Activated naive CD8-positive, alpha-beta T cell treated with anti-CD3 and anti-CD28 coated beads for 36 hours (primary cell): ENCODE results near the gene KPNA2. TPM values are rescaled to one million over a fixed set of nuclear protein-coding genes. Genes with fewer than 3 reads are reported as not detected.
"Not testable (repeated sequence)": the region's sequence is repeated elsewhere in the genome, so short reads cannot be mapped to it uniquely, and the experiment has no call there.

Source experiments
- DNase-seq: peaks from one replicate; pipeline ENCODE4 v3.0.0; 2021
- H3K27ac Mint-ChIP-seq: one replicate; pipeline ENCODE4 v1.8.0; 2022; ENCODE audit warnings: mild to moderate bottlenecking, moderate library complexity, mixed read lengths
- H3K27me3 Mint-ChIP-seq: one replicate; pipeline ENCODE4 v1.8.0; 2022; ENCODE audit warnings: mild to moderate bottlenecking, mixed read lengths
- H3K36me3 Mint-ChIP-seq: one replicate; pipeline ENCODE4 v1.8.0; 2021; ENCODE audit warnings: mild to moderate bottlenecking, mixed read lengths
- H3K4me1 Mint-ChIP-seq: one replicate; pipeline ENCODE4 v1.8.0; 2021; ENCODE audit warnings: mixed read lengths
- H3K4me3 Mint-ChIP-seq: one replicate; pipeline ENCODE4 v1.8.0; 2022; ENCODE audit warnings: mild to moderate bottlenecking, moderate library complexity, mixed read lengths
- H3K9me3 Mint-ChIP-seq: one replicate; pipeline ENCODE4 v1.8.0; 2022; ENCODE audit warnings: mixed read lengths
- total RNA-seq, 2 experiments: library from RNA; stranded (reverse); gene quantifications; one replicate each; pipeline ENCODE4 v1.2.3, GENCODE V29; 2021

Gene KPNA2
- total RNA-seq, 2 experiments from 2014 or later: 249 to 252 TPM

GRCh38 chr17:68036304-68037147 lies 991 bp downstream of the KPNA2 start:
- Mint-ChIP-seq H3K27me3 (peaks cover 4% of the 10 kb centered on the region), H3K27ac (peak overlapping the region; percentile 96), H3K36me3 (peaks cover 39% of the 10 kb centered on the region), H3K4me3 (peak overlapping the region; percentile 95), H3K9me3 (no peaks in the 10 kb centered on the region), H3K4me1 (peaks cover 14% of the 10 kb centered on the region)
- no peak for DNase-seq

GRCh38 chr17:68047153-68047846 lies 11.8 kb downstream of the KPNA2 start:
- Mint-ChIP-seq H3K27ac (no peak overlapping the region), H3K27me3 (no peaks in the 10 kb centered on the region), H3K9me3 (no peaks in the 10 kb centered on the region), H3K4me1 (no peaks in the 10 kb centered on the region), H3K36me3 (peaks cover 26% of the 10 kb centered on the region), H3K4me3 (no peak overlapping the region)
- DNase-seq: no peak

- not testable (repeated sequence) for H3K9me3 Mint-ChIP-seq, H3K27me3 Mint-ChIP-seq, H3K4me3 Mint-ChIP-seq, DNase-seq, H3K4me1 Mint-ChIP-seq, H3K27ac Mint-ChIP-seq
- H3K36me3 Mint-ChIP-seq: peaks cover 21% of the 10 kb centered on the region
Measured at GRCh38 chr17:68047890-68048542, 12.5 kb downstream of the KPNA2 start.

- Mint-ChIP-seq H3K36me3 (peaks cover 16% of the 10 kb centered on the region), H3K27ac (no peak overlapping the region), H3K4me1 (no peaks in the 10 kb centered on the region), H3K27me3 (no peaks in the 10 kb centered on the region), H3K9me3 (no peaks in the 10 kb centered on the region), H3K4me3 (no peak overlapping the region)
- no peak for DNase-seq
Measured at GRCh38 chr17:68048996-68049395, 13.5 kb downstream of the KPNA2 start.

GRCh38 chr17:68049812-68050437 lies 14.4 kb downstream of the KPNA2 start:
- H3K4me1 Mint-ChIP-seq, H3K27ac Mint-ChIP-seq, H3K9me3 Mint-ChIP-seq, DNase-seq, H3K36me3 Mint-ChIP-seq, H3K27me3 Mint-ChIP-seq, H3K4me3 Mint-ChIP-seq: not testable (repeated sequence)

GRCh38 chr17:68051321-68052312 lies 16.1 kb downstream of the KPNA2 start:
- H3K4me3 Mint-ChIP-seq, H3K36me3 Mint-ChIP-seq, H3K27me3 Mint-ChIP-seq, DNase-seq, H3K9me3 Mint-ChIP-seq, H3K4me1 Mint-ChIP-seq, H3K27ac Mint-ChIP-seq: not testable (repeated sequence)

GRCh38 chr17:68052810-68053209 lies 17.3 kb downstream of the KPNA2 start:
- no peak for DNase-seq
- H3K9me3 Mint-ChIP-seq: no peaks in the 10 kb centered on the region
- H3K36me3 Mint-ChIP-seq: no peaks in the 10 kb centered on the region
- peaks cover 3% of the 10 kb centered on the region for H3K27me3 Mint-ChIP-seq
- no peak overlapping the region for H3K4me3 Mint-ChIP-seq
- H3K4me1 Mint-ChIP-seq: peaks cover 6% of the 10 kb centered on the region
- H3K27ac Mint-ChIP-seq: no peak overlapping the region

- Mint-ChIP-seq H3K36me3 (no peaks in the 10 kb centered on the region), H3K27me3 (peaks cover 9% of the 10 kb centered on the region), H3K4me1 (peaks cover 9% of the 10 kb centered on the region), H3K9me3 (no peaks in the 10 kb centered on the region), H3K4me3 (no peak overlapping the region), H3K27ac (no peak overlapping the region)
- DNase-seq: no peak
Measured at GRCh38 chr17:68053231-68054013, 17.9 kb downstream of the KPNA2 start.

- Mint-ChIP-seq H3K27ac (no peak overlapping the region), H3K27me3 (peaks cover 13% of the 10 kb centered on the region), H3K9me3 (no peaks in the 10 kb centered on the region), H3K4me1 (peaks cover 9% of the 10 kb centered on the region), H3K4me3 (no peak overlapping the region), H3K36me3 (no peaks in the 10 kb centered on the region)
- no peak for DNase-seq
Measured at GRCh38 chr17:68054296-68054900, 18.9 kb downstream of the KPNA2 start.

- Mint-ChIP-seq H3K4me3 (no peak overlapping the region), H3K4me1 (peaks cover 30% of the 10 kb centered on the region), H3K27me3 (peaks cover 13% of the 10 kb centered on the region), H3K36me3 (no peaks in the 10 kb centered on the region), H3K9me3 (no peaks in the 10 kb centered on the region), H3K27ac (no peak overlapping the region)
- peak; percentile 31 for DNase-seq
Measured at GRCh38 chr17:68057531-68057952, 22.0 kb downstream of the KPNA2 start.

GRCh38 chr17:68060336-68060735 lies 24.8 kb downstream of the KPNA2 start:
- Mint-ChIP-seq H3K36me3 (no peaks in the 10 kb centered on the region), H3K4me3 (no peak overlapping the region), H3K4me1 (peaks cover 26% of the 10 kb centered on the region), H3K9me3 (no peaks in the 10 kb centered on the region), H3K27me3 (peaks cover 15% of the 10 kb centered on the region), H3K27ac (no peak overlapping the region)
- DNase-seq: no peak

GRCh38 chr17:68061512-68062313 lies 26.2 kb downstream of the KPNA2 start:
- DNase-seq: no peak
- no peak overlapping the region for H3K4me3 Mint-ChIP-seq
- H3K4me1 Mint-ChIP-seq: peaks cover 26% of the 10 kb centered on the region
- no peaks in the 10 kb centered on the region for H3K36me3 Mint-ChIP-seq
- no peak overlapping the region for H3K27ac Mint-ChIP-seq
- H3K27me3 Mint-ChIP-seq: peaks cover 18% of the 10 kb centered on the region
- H3K9me3 Mint-ChIP-seq: no peaks in the 10 kb centered on the region
